Kidney (tissue), 14 donors: ENCODE measurements around the gene DIPK2A. TPM values are rescaled to one million over a fixed set of nuclear protein-coding genes. Genes with fewer than 3 reads are reported as not detected.

Experiments used
- DNase-seq, 5 donors: peaks; one replicate each; pipeline ENCODE4 v3.0.0-alpha.2; 2013 to 2020
- FAIRE-seq: peaks from 2 replicates; lab custom pipeline; 2012; peaks lifted over from hg19 to GRCh38; lab: Jason Lieb, UNC
- H3K27ac ChIP-seq, 2 donors: one replicate each; pipeline ENCODE4 v1.7.0; 2013; ENCODE audit warnings: low read depth in 2 of 2, low read length in 2 of 2, inconsistent platforms in 1 of 2
- H3K27me3 ChIP-seq: one replicate; pipeline ENCODE4 v1.7.1; 2013; ENCODE audit warnings: low read length, inconsistent platforms; ENCODE audit not compliant: control insufficient read depth, insufficient read depth
- H3K36me3 ChIP-seq, 3 donors: one replicate each; pipeline versions ENCODE4 v1.7.0 to v1.7.1; 2013; ENCODE audit warnings: low read length in 3 of 3, control low read depth in 1 of 3, inconsistent platforms in 1 of 3; ENCODE audit not compliant: insufficient read depth in 3 of 3, control insufficient read depth in 2 of 3
- H3K4me1 ChIP-seq, 3 donors: one replicate each; pipeline versions ENCODE4 v1.7.0 to v1.7.1; 2013; ENCODE audit warnings: low read length in 3 of 3, inconsistent platforms in 1 of 3, low read depth in 1 of 3; ENCODE audit not compliant: control insufficient read depth in 2 of 3, insufficient read depth in 2 of 3
- H3K4me3 ChIP-seq, 3 donors: one replicate each; pipeline versions ENCODE4 v1.7.0 to v1.8.1; 2013; ENCODE audit warnings: low read length in 3 of 3, control low read depth in 1 of 3, inconsistent platforms in 1 of 3
- H3K9ac ChIP-seq, 3 donors: one replicate each; pipeline versions ENCODE4 v1.7.0 to v1.7.1; 2013; ENCODE audit warnings: low read length in 3 of 3, control low read depth in 1 of 3, inconsistent platforms in 1 of 3
- H3K9me3 ChIP-seq, 3 donors: one replicate each; pipeline versions ENCODE4 v1.7.0 to v1.7.1; 2013; ENCODE audit warnings: low read length in 3 of 3, control low read depth in 1 of 3, inconsistent platforms in 1 of 3; ENCODE audit not compliant: control insufficient read depth in 2 of 3, insufficient read depth in 1 of 3
- intact Hi-C: fragments of 100-400 bp; cut with DNase I; formaldehyde crosslinking; loops from one replicate; pipeline ENCODE4 v1.11.1; 2022
- polyA plus RNA-seq: library from polyadenylated mRNA; stranded (reverse); fragments of 350-450 nt; fragmentation: Illumina TruSeq; extraction: RNeasy Lipid Tissue Mini Kit (QIAGEN cat#74804); gene quantifications from one replicate; pipeline ENCODE4 v1.2.3, GENCODE V29; 2014; ENCODE audit warnings: low read depth, low replicate concordance; ENCODE audit not compliant: insufficient read depth
- total RNA-seq: library from RNA; stranded (reverse); fragmentation: NEBNext Ultra II Directional; extraction: Animal tissue kit (Norgen Biotek cat#: 25700); gene quantifications from one replicate; pipeline ENCODE4 v1.2.1, GENCODE V29; 2021
- TF ChIP-seq, protein P1 (sequence below): IDR thresholded peaks from 3 replicates; pipeline ENCODE4 v1.5.1; 2012; ENCODE audit warnings: mild to moderate bottlenecking, moderate library complexity, borderline replicate concordance; ENCODE audit not compliant: insufficient read depth; ENCODE audit errors: extremely low read depth
- donor health status: control.
- donor health status: control.
- donor health status: control.
- donor health status: control.
- donor health status: control.
- donor health status: DM: yes; HTN: yes; CAD: no.
- donor health status: Normal renal cell carcinoma (clear cell type).

DIPK2A gene
- total and polyA plus RNA-seq, 2 donors from 2014 or later = 4.9 to 15.5 TPM

DNA sequence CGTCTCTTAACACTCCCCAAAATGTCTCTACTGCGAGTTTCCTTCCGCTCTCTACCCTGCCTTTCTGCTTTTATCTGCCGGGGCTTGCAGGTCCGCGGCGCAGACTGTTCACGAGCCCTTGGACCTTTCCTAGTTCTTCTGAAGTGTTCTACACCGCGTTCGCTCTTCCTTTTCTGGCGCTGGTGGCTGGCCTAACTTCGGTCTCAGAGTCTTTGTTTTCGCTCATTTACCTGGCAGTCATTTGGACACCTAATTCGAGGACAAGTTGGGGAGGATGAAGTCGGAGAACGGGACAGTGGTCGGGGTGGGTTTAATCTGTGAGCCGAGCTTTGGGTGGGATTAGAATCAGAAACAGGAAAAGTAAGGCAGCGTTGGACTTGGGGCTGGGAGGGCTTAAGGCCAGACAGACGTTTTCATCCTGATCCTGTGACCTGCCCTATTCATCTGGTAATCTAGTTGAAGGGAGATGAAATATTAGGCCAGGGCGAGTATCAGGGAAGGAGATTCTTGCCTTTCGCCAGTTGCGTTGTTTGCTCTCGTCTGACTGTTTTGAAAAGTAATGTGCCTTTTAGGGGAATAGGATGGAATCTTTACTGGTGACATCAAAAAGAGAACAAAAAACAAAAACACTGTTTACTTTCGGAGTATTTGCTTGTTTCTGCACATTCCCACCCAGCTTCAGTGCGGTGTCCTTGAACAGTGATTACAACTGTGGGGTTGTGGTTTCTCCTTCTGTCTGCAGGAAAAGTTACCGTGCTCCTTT, 1.8 kb downstream of the DIPK2A start:
- no peaks in the 10 kb centered on the region for H3K36me3 ChIP-seq
- no peaks in the 10 kb centered on the region for H3K9me3 ChIP-seq
- intact Hi-C loops = no loop called here
- no peaks in the 10 kb centered on the region for H3K4me1 ChIP-seq
- peak overlapping the region; percentile 66 to 94 (median 79) for H3K9ac ChIP-seq
- H3K27ac ChIP-seq = peak overlapping the region; percentile 99
- no peaks in the 10 kb centered on the region for H3K27me3 ChIP-seq
- FAIRE-seq (no peak), DNase-seq (peak in 3 of 5 donors; percentile 71 to 93 (median 90))
- TF ChIP-seq, protein P1, sequence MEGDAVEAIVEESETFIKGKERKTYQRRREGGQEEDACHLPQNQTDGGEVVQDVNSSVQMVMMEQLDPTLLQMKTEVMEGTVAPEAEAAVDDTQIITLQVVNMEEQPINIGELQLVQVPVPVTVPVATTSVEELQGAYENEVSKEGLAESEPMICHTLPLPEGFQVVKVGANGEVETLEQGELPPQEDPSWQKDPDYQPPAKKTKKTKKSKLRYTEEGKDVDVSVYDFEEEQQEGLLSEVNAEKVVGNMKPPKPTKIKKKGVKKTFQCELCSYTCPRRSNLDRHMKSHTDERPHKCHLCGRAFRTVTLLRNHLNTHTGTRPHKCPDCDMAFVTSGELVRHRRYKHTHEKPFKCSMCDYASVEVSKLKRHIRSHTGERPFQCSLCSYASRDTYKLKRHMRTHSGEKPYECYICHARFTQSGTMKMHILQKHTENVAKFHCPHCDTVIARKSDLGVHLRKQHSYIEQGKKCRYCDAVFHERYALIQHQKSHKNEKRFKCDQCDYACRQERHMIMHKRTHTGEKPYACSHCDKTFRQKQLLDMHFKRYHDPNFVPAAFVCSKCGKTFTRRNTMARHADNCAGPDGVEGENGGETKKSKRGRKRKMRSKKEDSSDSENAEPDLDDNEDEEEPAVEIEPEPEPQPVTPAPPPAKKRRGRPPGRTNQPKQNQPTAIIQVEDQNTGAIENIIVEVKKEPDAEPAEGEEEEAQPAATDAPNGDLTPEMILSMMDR = no peak
- peak overlapping the region; percentile 81 to 93 (median 85) for H3K4me3 ChIP-seq

DNA sequence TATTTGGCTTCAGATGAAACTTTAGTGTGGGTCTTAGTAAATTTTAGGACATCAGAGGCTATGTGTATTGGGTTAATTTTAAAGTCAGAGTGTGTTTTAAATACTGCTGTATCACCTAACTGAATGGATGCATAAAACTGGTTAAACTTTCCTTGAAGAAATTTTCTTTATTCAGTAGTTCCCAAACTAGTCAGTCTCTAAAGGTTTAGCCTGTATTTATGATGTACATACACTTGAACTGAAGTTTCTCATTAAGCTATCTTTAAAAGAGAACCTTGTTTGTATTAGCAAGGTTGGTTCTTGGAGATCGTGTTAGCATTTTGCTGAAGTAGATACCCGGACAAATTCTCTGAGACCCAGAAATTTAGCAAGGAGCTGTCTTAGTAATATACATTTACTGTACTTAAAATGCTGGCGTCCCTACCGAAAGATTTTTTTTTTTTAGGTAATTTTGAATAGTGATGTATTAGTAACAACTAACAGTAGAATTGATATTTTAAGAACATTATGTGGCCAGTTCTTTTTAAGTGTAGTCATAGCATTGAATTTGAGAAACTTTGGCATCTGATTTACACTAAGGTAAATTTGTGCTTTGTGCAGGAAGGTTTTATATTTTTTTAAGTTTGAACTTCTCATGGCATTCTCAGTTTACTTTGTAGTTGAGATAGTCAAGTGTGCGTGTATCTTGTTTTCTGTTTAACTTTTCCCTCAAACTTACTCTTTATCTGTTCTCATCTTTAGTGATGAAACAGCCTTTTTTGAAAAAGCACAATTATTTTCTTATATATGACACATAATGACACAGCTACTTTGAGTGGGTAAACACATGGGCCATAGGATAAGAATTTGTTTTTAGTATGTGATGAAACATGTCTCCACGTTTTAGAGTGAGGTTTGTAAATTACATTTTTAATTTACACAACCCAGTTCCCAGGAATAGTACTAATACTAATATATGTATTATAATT, 2.9 kb downstream of the DIPK2A start:
- no peaks in the 10 kb centered on the region for H3K36me3 ChIP-seq
- H3K27ac ChIP-seq = no peak overlapping the region
- FAIRE-seq = no peak
- peak overlapping the region; percentile 30 to 94 (median 60) for H3K9ac ChIP-seq
- TF ChIP-seq, protein P1 = no peak
- no peaks in the 10 kb centered on the region for H3K27me3 ChIP-seq
- H3K4me1 ChIP-seq = no peaks in the 10 kb centered on the region
- DNase-seq = peak in 1 of 5 donors; percentile 12
- H3K4me3 ChIP-seq = peak overlapping the region; percentile 81 to 93 (median 85)
- no peaks in the 10 kb centered on the region for H3K9me3 ChIP-seq
- intact Hi-C loops = no loop called here

DNA sequence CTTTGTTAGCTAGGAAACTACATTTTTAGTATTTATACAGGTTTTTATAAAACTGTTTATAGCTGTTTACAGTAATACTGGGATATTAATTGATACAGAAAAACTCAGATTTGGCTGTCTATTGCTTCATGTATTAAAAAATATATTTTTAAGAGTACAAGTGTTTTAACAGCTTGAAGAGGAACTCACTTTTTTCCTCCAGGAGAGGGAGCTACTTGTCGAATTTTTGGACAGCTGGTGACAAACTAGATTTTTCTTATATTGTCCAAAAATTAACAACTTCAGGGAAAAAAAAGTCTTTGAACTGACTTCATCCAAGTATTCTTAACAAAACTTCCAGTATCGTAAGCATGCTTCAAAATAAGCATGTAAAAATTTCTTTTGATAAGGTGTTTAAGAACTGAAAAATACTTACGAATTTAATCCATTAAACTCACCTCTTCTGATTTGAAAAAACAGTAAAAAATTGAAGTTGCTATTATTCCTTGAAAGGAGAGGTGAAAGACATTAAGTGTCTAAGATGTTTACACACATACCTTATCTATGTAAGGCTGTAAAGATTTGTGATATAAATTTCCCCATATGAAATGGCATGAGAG, 4.0 kb downstream of the DIPK2A start:
- DNase-seq (peak in 2 of 5 donors; percentile 70 to 80), FAIRE-seq (no peak)
- Histone ChIP-seq H3K9me3 (no peaks in the 10 kb centered on the region), H3K4me3 (peak overlapping the region in 2 of 3 donors; percentile 14 to 38), H3K27me3 (no peaks in the 10 kb centered on the region), H3K9ac (no peak overlapping the region), H3K27ac (no peak overlapping the region), H3K4me1 (no peaks in the 10 kb centered on the region), H3K36me3 (no peaks in the 10 kb centered on the region)
- TF ChIP-seq, protein P1 = peak; percentile 30
- intact Hi-C loops = no loop called here
